RWPE1 (cell line): ENCODE measurements around the gene TRIM24.

ENCODE experiments used
- CTCF ChIA-PET: fragments of 350-600 bp; sonication (Branson Sonifier 250); formaldehyde crosslinking; extraction: SDS; loops from one replicate; lab custom pipeline; 2021; lab: Yijun Ruan, JAX
- POLR2A ChIA-PET: fragments of 400-600 bp; formaldehyde crosslinking; extraction: SDS; loops from one replicate; lab custom pipeline; 2020; ENCODE audit warnings: antibody characterized with exemption; ENCODE audit not compliant: low non-redundant PET; lab: Yijun Ruan, JAX
- DNase-seq: peaks from one replicate; pipeline ENCODE4 v3.0.0; 2012; ENCODE audit warnings: low spot score
- H3K27ac ChIP-seq: fragments of 450-650 bp; 2 replicates; pipeline ENCODE4 v1.5.1; 2017
- TF ChIP-seq, protein P1 (sequence below): fragments of 450-650 bp; conservative IDR thresholded peaks from 2 replicates; pipeline ENCODE4 v1.5.1; 2017; ENCODE audit warnings: low read depth, mild to moderate bottlenecking

The TRIM24 gene

DNA sequence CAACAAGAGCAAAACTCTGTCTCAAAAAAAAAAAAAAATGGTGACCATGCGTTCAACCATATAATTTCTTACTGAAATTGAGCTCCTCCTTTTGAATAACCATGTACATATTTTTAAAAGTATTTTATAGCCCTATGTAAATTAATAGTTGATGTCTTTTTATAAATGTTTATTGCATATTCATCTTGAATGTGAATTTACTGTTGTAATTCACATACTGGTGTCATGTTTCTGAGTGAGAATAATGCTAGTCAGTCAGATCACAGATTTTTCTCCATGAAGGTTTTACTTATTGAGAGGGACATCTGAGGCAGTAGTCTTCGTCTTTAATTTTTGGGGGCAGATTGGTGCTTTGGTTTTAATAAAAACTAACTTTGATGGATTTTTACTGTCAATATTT, 128.9 kb downstream of the TRIM24 start:
- H3K27ac ChIP-seq = no peak overlapping the region
- CTCF ChIA-PET = no interaction called here
- TF ChIP-seq, protein P1, sequence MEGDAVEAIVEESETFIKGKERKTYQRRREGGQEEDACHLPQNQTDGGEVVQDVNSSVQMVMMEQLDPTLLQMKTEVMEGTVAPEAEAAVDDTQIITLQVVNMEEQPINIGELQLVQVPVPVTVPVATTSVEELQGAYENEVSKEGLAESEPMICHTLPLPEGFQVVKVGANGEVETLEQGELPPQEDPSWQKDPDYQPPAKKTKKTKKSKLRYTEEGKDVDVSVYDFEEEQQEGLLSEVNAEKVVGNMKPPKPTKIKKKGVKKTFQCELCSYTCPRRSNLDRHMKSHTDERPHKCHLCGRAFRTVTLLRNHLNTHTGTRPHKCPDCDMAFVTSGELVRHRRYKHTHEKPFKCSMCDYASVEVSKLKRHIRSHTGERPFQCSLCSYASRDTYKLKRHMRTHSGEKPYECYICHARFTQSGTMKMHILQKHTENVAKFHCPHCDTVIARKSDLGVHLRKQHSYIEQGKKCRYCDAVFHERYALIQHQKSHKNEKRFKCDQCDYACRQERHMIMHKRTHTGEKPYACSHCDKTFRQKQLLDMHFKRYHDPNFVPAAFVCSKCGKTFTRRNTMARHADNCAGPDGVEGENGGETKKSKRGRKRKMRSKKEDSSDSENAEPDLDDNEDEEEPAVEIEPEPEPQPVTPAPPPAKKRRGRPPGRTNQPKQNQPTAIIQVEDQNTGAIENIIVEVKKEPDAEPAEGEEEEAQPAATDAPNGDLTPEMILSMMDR = no peak
- POLR2A ChIA-PET = no interaction called here
- no peak for DNase-seq

DNA sequence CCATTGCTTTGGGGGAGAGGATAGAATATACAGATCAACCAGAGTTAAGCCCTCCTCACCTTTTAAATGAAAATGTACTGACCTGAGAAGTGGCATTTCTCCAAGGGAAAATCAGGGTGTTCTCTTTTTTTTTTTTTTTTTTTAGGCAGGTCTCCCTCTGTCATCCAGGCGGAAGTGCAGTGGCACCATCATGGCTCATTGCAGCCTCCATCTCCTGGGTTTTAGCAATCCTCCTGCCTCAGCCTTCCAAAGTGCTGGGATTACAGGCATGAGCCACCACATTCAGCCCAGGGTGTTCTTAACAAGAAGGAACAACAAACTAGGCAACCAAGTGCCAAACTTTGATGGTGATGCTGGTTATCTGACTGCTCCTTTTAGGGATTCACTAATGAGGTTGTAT, 130.1 kb downstream of the TRIM24 start:
- no peak for DNase-seq
- ChIA-PET CTCF (no interaction called here), POLR2A (no interaction called here)
- TF ChIP-seq, protein P1 = no peak
- no peak overlapping the region for H3K27ac ChIP-seq

DNA sequence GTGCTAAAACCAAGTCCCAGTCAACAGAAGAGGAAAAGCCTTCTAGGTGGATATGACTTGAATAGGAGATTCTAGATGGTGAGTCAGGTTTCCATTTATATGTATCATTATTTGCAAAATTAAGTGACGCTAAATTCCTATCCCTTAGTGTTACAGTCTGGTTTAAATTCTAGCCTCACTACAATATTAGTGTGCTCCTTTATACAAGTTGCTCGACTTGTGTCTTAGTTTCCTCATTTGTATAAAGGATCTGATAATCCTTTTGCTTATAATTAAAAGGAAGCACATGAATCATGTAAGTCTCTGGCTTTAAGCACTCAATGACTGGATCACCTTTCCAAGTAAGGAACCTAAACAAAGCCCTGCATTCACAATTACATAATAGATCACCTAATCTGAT, 135.4 kb downstream of the TRIM24 start:
- TF ChIP-seq, protein P1 = no peak
- no peak overlapping the region for H3K27ac ChIP-seq
- CTCF ChIA-PET = no interaction called here
- DNase-seq = no peak
- POLR2A ChIA-PET = no interaction called here

DNA sequence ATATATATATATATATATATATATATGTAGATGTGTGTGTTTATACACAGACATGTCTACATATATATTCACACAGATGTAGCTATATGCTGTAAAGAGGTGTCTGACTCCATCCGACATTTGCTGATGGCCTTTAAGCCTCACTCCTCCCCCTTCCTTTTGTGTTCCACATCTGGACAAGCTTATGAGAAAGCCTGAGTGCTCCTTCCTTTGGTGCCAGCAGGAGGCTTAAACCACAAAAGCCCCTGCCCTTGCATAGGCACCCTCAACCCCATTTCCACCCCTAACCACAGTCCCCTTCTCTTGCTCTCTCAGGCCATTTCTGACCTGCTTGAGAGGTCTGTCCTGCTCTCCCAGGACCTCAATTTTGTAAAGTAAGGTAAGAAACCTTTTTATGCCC, 142.4 kb downstream of the TRIM24 start:
- no peak overlapping the region for H3K27ac ChIP-seq
- ChIA-PET CTCF (no interaction called here), POLR2A (no interaction called here)
- DNase-seq = no peak
- TF ChIP-seq, protein P1 = no peak

DNA sequence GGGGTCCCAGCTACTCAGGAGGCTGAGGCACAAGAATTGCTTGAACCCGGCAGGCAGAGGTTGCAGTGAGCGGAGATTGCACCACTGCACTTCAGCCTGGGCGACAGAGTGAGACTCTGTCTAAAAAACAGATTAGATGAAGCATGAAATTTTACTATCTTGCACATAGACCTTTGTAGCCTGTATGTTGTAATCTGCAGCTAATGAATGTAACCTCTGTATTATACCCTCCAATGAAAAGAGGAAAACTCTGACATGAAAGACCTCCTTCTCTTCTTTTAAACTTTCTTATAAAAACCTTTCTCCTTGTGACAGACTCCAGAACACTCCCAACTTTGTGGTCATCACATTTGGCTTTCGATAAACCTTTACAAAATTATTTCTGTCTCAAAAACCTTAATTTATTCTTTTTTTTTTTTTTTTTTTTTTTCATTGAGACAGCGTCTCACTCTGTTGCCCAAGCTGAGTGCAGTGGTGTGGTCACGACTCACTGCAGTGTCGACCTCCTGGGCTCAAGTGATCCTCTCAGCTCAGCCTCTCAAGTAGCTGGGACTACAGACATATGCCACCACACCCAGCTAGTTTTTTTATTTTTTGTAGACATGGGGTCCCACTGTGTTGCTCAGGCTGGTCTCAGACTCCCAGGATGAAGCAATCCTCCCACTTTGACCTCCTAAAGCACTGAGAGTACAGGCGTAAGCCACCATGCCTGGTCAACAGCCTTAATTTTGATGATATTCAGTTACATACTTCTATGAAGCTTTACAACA, 143.7 kb downstream of the TRIM24 start:
- no peak for DNase-seq
- H3K27ac ChIP-seq = no peak overlapping the region
- TF ChIP-seq, protein P1 = no peak
- CTCF ChIA-PET = no interaction called here
- POLR2A ChIA-PET = no interaction called here

DNA sequence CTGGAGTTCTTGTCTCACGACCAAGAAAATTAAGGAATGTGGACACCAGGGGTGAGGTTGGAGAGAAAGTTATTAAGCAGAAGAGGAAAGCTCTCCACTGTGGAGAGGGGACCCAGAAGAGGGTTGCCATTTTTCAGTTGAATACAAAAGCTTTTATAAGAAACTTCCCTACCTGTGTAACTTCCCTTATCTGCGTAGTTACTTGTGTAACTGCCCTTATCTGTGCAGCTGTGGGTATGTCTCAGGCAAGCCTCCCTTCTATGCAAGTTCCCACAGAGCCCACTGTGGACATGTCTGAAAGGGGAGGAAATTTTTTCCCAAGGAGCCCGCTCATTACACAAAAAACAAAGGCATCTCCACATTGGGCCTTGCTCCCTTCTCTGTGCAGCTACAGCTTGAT, 146.2 kb downstream of the TRIM24 start:
- H3K27ac ChIP-seq = no peak overlapping the region
- POLR2A ChIA-PET = no interaction called here
- no peak for DNase-seq
- TF ChIP-seq, protein P1 = no peak
- CTCF ChIA-PET = interaction anchor here (0.7 kb wide), 1 partner anchor 1039 kb away, joined by 3 read pairs; no protein-coding TSS in a partner anchor
